HCT116 (cell line): ENCODE results near the gene SLIT1. TPM values are rescaled to one million over a fixed set of nuclear protein-coding genes. Genes with fewer than 3 reads are reported as not detected.

Experiments
- ATAC-seq: fragments of 200-7000 bp; cut with Tn5 transposase; 2 replicates; pipeline ENCODE4 v1.9.1; 2020; ENCODE audit warnings: mild to moderate bottlenecking, moderate library complexity
- BruUV-seq: library from RNA; stranded (reverse); fragments of 400-500 nt; replicated peaks from 2 replicates; lab custom pipeline; 2021; lab: Mats Ljungman, UMichigan
- CTCF ChIA-PET: fragments of 300-600 bp; sonication (Branson Sonifier 250); formaldehyde crosslinking; loops from one replicate; lab custom pipeline; 2021; ENCODE audit warnings: antibody characterized with exemption; lab: Charles Lee
- POLR2A ChIA-PET: fragments of 300-600, 350-600 bp; sonication (Branson Sonifier 250); formaldehyde crosslinking; loops from one replicate; lab custom pipeline; 2021; ENCODE audit warnings: antibody characterized with exemption; lab: Charles Lee
- RAD21 ChIA-PET, 2 experiments: fragments of 300-600 bp; sonication (Branson Sonifier 250); formaldehyde crosslinking; loops; one replicate each; lab custom pipeline; 2023; ENCODE audit warnings: low total read pairs in 2 of 2; ENCODE audit not compliant: uncharacterized antibody in 2 of 2, unreplicated experiment in 2 of 2, low non-redundant PET in 1 of 2; lab: Charles Lee
- DNase-seq: peaks from one replicate; pipeline ENCODE4 v3.0.0-alpha.2; 2010; ENCODE audit warnings: low read depth, low spot score
- H2AFZ ChIP-seq: fragments of 200-600 bp; shearing (Covaris generic), sonication (generic); 2 replicates; pipeline ENCODE4 v1.6.1; 2017; ENCODE audit warnings: low read depth, mixed run types, mixed read lengths, antibody characterized with exemption, low read length; ENCODE audit not compliant: poor library complexity, severe bottlenecking
- H3K27ac ChIP-seq: 2 replicates; pipeline ENCODE4 v1.5.1; 2012; ENCODE audit warnings: low read depth, low read length
- H3K27me3 ChIP-seq: fragments of 200-600 bp; sonication (generic); 2 replicates; pipeline ENCODE4 v1.6.1; 2016; ENCODE audit warnings: mixed run types, low read length, mixed read lengths; ENCODE audit not compliant: insufficient read depth
- H3K36me3 ChIP-seq, 2 experiments: fragments of 200-500 bp in 1 of 2; fragments of 200-600 bp in 1 of 2; sonication (Bioruptor generic) in 1 of 2; sonication (generic) in 1 of 2; 2 replicates each; pipeline versions ENCODE4 v1.5.1 to v1.6.1; 2014 to 2016; ENCODE audit warnings: low read length in 2 of 2, inconsistent platforms in 1 of 2, mixed read lengths in 1 of 2, mixed run types in 1 of 2; ENCODE audit not compliant: insufficient read depth in 2 of 2, control insufficient read depth in 1 of 2
- H3K4me1 ChIP-seq, 2 experiments: fragments of 200-600 bp in 1 of 2; sonication (generic) in 1 of 2; 2 replicates each; pipeline versions ENCODE4 v1.5.1 to v1.6.1; 2012 to 2017; ENCODE audit warnings: low read length in 2 of 2, inconsistent platforms in 1 of 2, mild to moderate bottlenecking in 1 of 2, mixed read lengths in 1 of 2, mixed run types in 1 of 2, moderate library complexity in 1 of 2; ENCODE audit not compliant: insufficient read depth in 2 of 2, control insufficient read depth in 1 of 2
- H3K4me2 ChIP-seq: fragments of 200-600 bp; sonication (generic); 2 replicates; pipeline ENCODE4 v1.6.1; 2017; ENCODE audit warnings: mixed run types, low read length, mixed read lengths
- H3K4me3 ChIP-seq, 2 experiments: fragments of 200-600 bp in 1 of 2; sonication (generic) in 1 of 2; replicated peaks in 1 of 2; 2 replicates each; pipeline ENCODE4 v1.5.1; 2011 to 2016; ENCODE audit warnings: low read length in 2 of 2, control low read depth in 1 of 2, low read depth in 1 of 2, mild to moderate bottlenecking in 1 of 2, mixed read lengths in 1 of 2, mixed run types in 1 of 2
- H3K79me2 ChIP-seq: fragments of 200-600 bp; sonication (generic); 2 replicates; pipeline ENCODE4 v1.6.1; 2017; ENCODE audit warnings: mild to moderate bottlenecking, mixed run types, low read length, moderate library complexity, mixed read lengths; ENCODE audit not compliant: insufficient read depth
- H3K9ac ChIP-seq: fragments of 200-600 bp; sonication (generic); 2 replicates; pipeline ENCODE4 v1.6.1; 2016; ENCODE audit warnings: low read length, mixed read lengths
- H3K9me2 ChIP-seq: fragments of 200-600 bp; sonication (generic), shearing (Covaris generic); 2 replicates; pipeline ENCODE4 v1.6.1; 2017; ENCODE audit warnings: mixed run types, mild to moderate bottlenecking, moderate library complexity; ENCODE audit not compliant: insufficient read depth
- H3K9me3 ChIP-seq, 2 experiments: fragments of 200-500 bp in 1 of 2; fragments of 200-600 bp in 1 of 2; sonication (Bioruptor generic) in 1 of 2; sonication (generic) in 1 of 2; 2 replicates each; pipeline ENCODE4 v1.6.1; 2014 to 2017; ENCODE audit warnings: low read length in 2 of 2, mixed read lengths in 2 of 2, inconsistent platforms in 1 of 2, low read depth in 1 of 2, mild to moderate bottlenecking in 1 of 2, mixed run types in 1 of 2, moderate library complexity in 1 of 2; ENCODE audit not compliant: control insufficient read depth in 1 of 2, insufficient read depth in 1 of 2
- H4K20me1 ChIP-seq: fragments of 200-600 bp; sonication (generic), shearing (Covaris generic); 2 replicates; pipeline ENCODE4 v1.6.1; 2017; ENCODE audit warnings: mixed run types, mild to moderate bottlenecking, moderate library complexity; ENCODE audit not compliant: insufficient read depth
- ATF3 ChIP-seq: IDR thresholded peaks from 2 replicates; pipeline ENCODE4 v1.6.1; 2012
- CTCF ChIP-seq, 3 experiments: fragments of 200-600 bp in 1 of 3; sonication (generic) in 1 of 3; IDR thresholded peaks in 2 of 3; conservative IDR thresholded peaks in 1 of 3; 2 replicates each; pipeline ENCODE4 v1.5.1; 2012 to 2017; ENCODE audit warnings: low read depth in 2 of 3, low read length in 2 of 3, antibody characterized with exemption in 1 of 3, borderline replicate concordance in 1 of 3, control low read depth in 1 of 3, mild to moderate bottlenecking in 1 of 3, mixed read lengths in 1 of 3, mixed run types in 1 of 3, moderate library complexity in 1 of 3; ENCODE audit not compliant: insufficient read depth in 1 of 3
- EGR1 ChIP-seq: IDR thresholded peaks from 2 replicates; pipeline ENCODE4 v1.6.1; 2012; ENCODE audit warnings: low read depth
- ELF1 ChIP-seq: IDR thresholded peaks from 2 replicates; pipeline ENCODE4 v1.6.1; 2012; ENCODE audit warnings: low read depth, borderline replicate concordance
- EZH2 ChIP-seq: fragments of 200-600 bp; sonication (generic); IDR thresholded peaks from 2 replicates; pipeline ENCODE4 v1.6.1; 2017; ENCODE audit warnings: antibody characterized with exemption, mixed run types
- FOSL1 ChIP-seq: IDR thresholded peaks from 2 replicates; pipeline ENCODE4 v1.6.1; 2012; ENCODE audit warnings: low read depth
- JUND ChIP-seq: IDR thresholded peaks from 2 replicates; pipeline ENCODE4 v1.6.1; 2012
- POLR2A ChIP-seq: IDR thresholded peaks from 2 replicates; pipeline ENCODE4 v1.7.0; 2011; ENCODE audit warnings: borderline replicate concordance; ENCODE audit not compliant: insufficient read depth, insufficient read length; ENCODE audit errors: extremely low read depth
- POLR2AphosphoS5 ChIP-seq: IDR thresholded peaks from 2 replicates; pipeline ENCODE4 v1.6.1; 2011; ENCODE audit warnings: mild to moderate bottlenecking, low read depth, low read length, moderate library complexity
- RAD21 ChIP-seq: IDR thresholded peaks from 2 replicates; pipeline ENCODE4 v1.6.1; 2012; ENCODE audit warnings: low read depth, mild to moderate bottlenecking
- REST ChIP-seq: IDR thresholded peaks from 2 replicates; pipeline ENCODE4 v1.6.1; 2012; ENCODE audit warnings: low read depth
- TCF7L2 ChIP-seq: IDR thresholded peaks from 2 replicates; pipeline ENCODE4 v1.7.0; 2011; ENCODE audit warnings: borderline replicate concordance, inconsistent platforms; ENCODE audit not compliant: insufficient read depth, insufficient read length; ENCODE audit errors: extremely low read depth
- ZFX ChIP-seq: fragments of 450-650 bp; IDR thresholded peaks from 2 replicates; pipeline ENCODE4 v1.6.1; 2017
- ZNF274 ChIP-seq: fragments of 200-500 bp; sonication (Bioruptor generic); IDR thresholded peaks from 2 replicates; pipeline ENCODE4 v1.6.1; 2014; ENCODE audit warnings: mild to moderate bottlenecking, low read depth, low read length, inconsistent platforms
- intact Hi-C: fragments of 100-400 bp; cut with micrococcal nuclease; formaldehyde crosslinking; loops from 2 replicates; pipeline ENCODE4 v1.10.0; 2022
- total RNA-seq: library from RNA; stranded (reverse); gene quantifications from one replicate; pipeline ENCODE4 v1.2.1, GENCODE V29; 2021; ENCODE audit not compliant: unreplicated experiment

The SLIT1 gene
- total RNA-seq, 1 experiment from 2014 or later = 0.42 TPM

GRCh38 chr10:97169063-97169462 lies 16.7 kb downstream of the SLIT1 start:
- no peak overlapping the region for H2AFZ ChIP-seq
- H3K4me3 ChIP-seq = no peak overlapping the region
- no peaks in the 10 kb centered on the region for H3K9me3 ChIP-seq
- no peaks in the 10 kb centered on the region for H3K36me3 ChIP-seq
- H3K4me2 ChIP-seq = no peak overlapping the region
- no peaks in the 10 kb centered on the region for H3K79me2 ChIP-seq
- ChIA-PET RAD21 (no interaction called here), POLR2A (no interaction called here), CTCF (no interaction called here)
- ATAC-seq (no peak), DNase-seq (no peak)
- no peak overlapping the region for H3K27ac ChIP-seq
- peaks cover 4 to 5% of the 10 kb centered on the region in 2 experiments; a peak in 2 of 4 replicates for H3K4me1 ChIP-seq
- no peaks in the 10 kb centered on the region for H3K9me2 ChIP-seq
- TF ChIP-seq FOSL1 (no peak), REST (no peak), EZH2 (no peak), ZNF274 (no peak), POLR2A (no peak), POLR2AphosphoS5 (no peak), RAD21 (no peak), TCF7L2 (no peak), EGR1 (no peak), CTCF (IDR thresholded peaks at IDR 0.05 in 2 of 3, conservative IDR thresholded peaks at IDR 0.05 in 1 of 3; ENCODE audit: borderline replicate concordance in 1 of 3, insufficient read depth in 1 of 3, low read depth in 2 of 3, low read length in 2 of 3) (no peak), JUND (no peak), ATF3 (no peak), ZFX (no peak), ELF1 (no peak)
- intact Hi-C loops = no loop called here
- BruUV-seq = no TSS peak
- H3K27me3 ChIP-seq = no peaks in the 10 kb centered on the region
- H3K9ac ChIP-seq = no peak overlapping the region
- H4K20me1 ChIP-seq = no peaks in the 10 kb centered on the region
